Transverse colon (tissue), 4 donors: ENCODE results near the gene DGCR6. TPM values are rescaled to one million over a fixed set of nuclear protein-coding genes. Genes with fewer than 3 reads are reported as not detected.
"Not testable (repeated sequence)": the region's sequence is repeated elsewhere in the genome, so short reads cannot be mapped to it uniquely, and the experiment has no call there.

Experiments
- DNase-seq: peaks from one replicate; pipeline ENCODE4 v3.0.0-alpha.2; 2019
- H3K27ac ChIP-seq, 4 donors: fragments of 200-600 bp; sonication (generic); 2 replicates each; pipeline ENCODE4 v1.5.1; 2016 to 2018; ENCODE audit warnings: inconsistent platforms in 4 of 4
- H3K27me3 ChIP-seq: fragments of 200-600 bp; sonication (generic); 2 replicates; pipeline ENCODE4 v1.5.1; 2017; ENCODE audit warnings: inconsistent platforms
- H3K36me3 ChIP-seq, 4 donors: fragments of 200-600 bp; sonication (generic); 2 replicates each; pipeline ENCODE4 v1.5.1; 2017 to 2019; ENCODE audit warnings: inconsistent platforms in 4 of 4
- H3K4me1 ChIP-seq, 4 donors: fragments of 200-600 bp; sonication (generic); 2 replicates each; pipeline ENCODE4 v1.5.1; 2017 to 2020; ENCODE audit warnings: inconsistent platforms in 4 of 4
- H3K4me3 ChIP-seq, 4 donors: fragments of 200-600 bp; sonication (generic); 1 replicate in 1 of 4; 2 replicates in 3 of 4; pipeline versions ENCODE4 v1.5.1 to v1.6.1; 2017 to 2019; ENCODE audit warnings: inconsistent platforms in 4 of 4
- H3K9me3 ChIP-seq, 2 donors: fragments of 200-600 bp; sonication (generic); 2 replicates each; pipeline ENCODE4 v1.5.1; 2017 to 2019; ENCODE audit warnings: inconsistent platforms in 2 of 2
- CTCF ChIP-seq, 5 experiments: fragments of 200-600 bp in 3 of 5; fragments of 450-650 bp in 2 of 5; sonication (generic) in 3 of 5; IDR thresholded peaks; 1 replicate in 2 of 5; 2 replicates in 3 of 5; pipeline ENCODE4 v1.5.1; 2016 to 2017; ENCODE audit warnings: antibody characterized with exemption in 5 of 5, inconsistent platforms in 3 of 5, mild to moderate bottlenecking in 2 of 5, moderate library complexity in 1 of 5
- EP300 ChIP-seq: sonication (generic); formaldehyde crosslinking; IDR thresholded peaks from one replicate; pipeline ENCODE4 v1.6.1; 2017; ENCODE audit warnings: antibody characterized with exemption, low read depth
- POLR2A ChIP-seq: fragments of 450-650 bp; IDR thresholded peaks from one replicate; pipeline ENCODE4 v1.6.1; 2016; ENCODE audit warnings: antibody characterized with exemption, mild to moderate bottlenecking, moderate library complexity
- POLR2AphosphoS5 ChIP-seq, 3 donors: sonication (generic); formaldehyde crosslinking; IDR thresholded peaks; one replicate each; pipeline ENCODE4 v1.6.1; 2016; ENCODE audit warnings: antibody characterized with exemption in 3 of 3
- WGBS, 2 donors: methylation state at CpG; one replicate each; pipeline ENCODE4 v1.1.5; 2018; ENCODE audit warnings: low coverage in 1 of 2; 5-methylcytosine and 5-hydroxymethylcytosine counted together
- in situ Hi-C, 4 donors: fragments of 200-750 bp; cut with MboI; loops; one replicate each; pipeline versions ENCODE4 v1.15.0 to v1.15.1; 2017; ENCODE audit warnings: low sequenced_read_pairs in 3 of 4, low pct_ligation_motif_present in 1 of 4, low pct_unique_long_range_greater_than_20kb in 1 of 4
- intact Hi-C: fragments of 100-400 bp; cut with DNase I; formaldehyde crosslinking; loops from one replicate; pipeline ENCODE4 v1.15.1; 2023; ENCODE audit warnings: low total_unique reads
- total RNA-seq, 4 donors: library from RNA; depleted of rRNA; stranded (reverse); fragments of >200 nt; gene quantifications; one replicate each; pipeline ENCODE4 v1.1.0, GENCODE V29; 2016

Gene DGCR6
- total RNA-seq, 4 donors from 2014 or later: 0.79 to 3.4 (median 1.5) TPM; not detected in 1

GRCh38 chr22:18931905-18932652 is 26.0 kb downstream of the DGCR6 start:
- no peaks in the 10 kb centered on the region for H3K36me3 ChIP-seq
- in situ Hi-C loops: no loop called here

GRCh38 chr22:18933914-18934313 is 27.8 kb downstream of the DGCR6 start:
- Histone ChIP-seq H3K4me1 (no peaks in the 10 kb centered on the region), H3K9me3 (no peaks in the 10 kb centered on the region), H3K4me3 (no peak overlapping the region), H3K27me3 (no peaks in the 10 kb centered on the region), H3K27ac (no peak overlapping the region), H3K36me3 (no peaks in the 10 kb centered on the region)
- no peak for DNase-seq
- WGBS, 2 donors: no CpG with 5 or more reads among the region's 7 CpGs
- in situ Hi-C loops: no loop called here
- TF ChIP-seq EP300 (no peak), POLR2AphosphoS5 (IDR thresholded peaks at IDR 0.05) (no peak), CTCF (IDR thresholded peaks at IDR 0.05) (no peak), POLR2A (no peak)
- intact Hi-C loops: no loop called here

More at GRCh38 chr22:18931905-18932652, 26.0 kb downstream of the DGCR6 start:
- no CpG with 5 or more reads among the region's 16 CpGs for WGBS, 2 donors
- no peak overlapping the region for H3K27ac ChIP-seq
- no peaks in the 10 kb centered on the region for H3K4me1 ChIP-seq
- no peaks in the 10 kb centered on the region for H3K9me3 ChIP-seq
- intact Hi-C loops: no loop called here
- no peaks in the 10 kb centered on the region for H3K27me3 ChIP-seq
- TF ChIP-seq POLR2AphosphoS5 (IDR thresholded peaks at IDR 0.05): no peak
- no peak for TF ChIP-seq CTCF (IDR thresholded peaks at IDR 0.05)
- TF ChIP-seq POLR2A: no peak
- TF ChIP-seq EP300: no peak
- DNase-seq: no peak
- H3K4me3 ChIP-seq: no peak overlapping the region

DNA sequence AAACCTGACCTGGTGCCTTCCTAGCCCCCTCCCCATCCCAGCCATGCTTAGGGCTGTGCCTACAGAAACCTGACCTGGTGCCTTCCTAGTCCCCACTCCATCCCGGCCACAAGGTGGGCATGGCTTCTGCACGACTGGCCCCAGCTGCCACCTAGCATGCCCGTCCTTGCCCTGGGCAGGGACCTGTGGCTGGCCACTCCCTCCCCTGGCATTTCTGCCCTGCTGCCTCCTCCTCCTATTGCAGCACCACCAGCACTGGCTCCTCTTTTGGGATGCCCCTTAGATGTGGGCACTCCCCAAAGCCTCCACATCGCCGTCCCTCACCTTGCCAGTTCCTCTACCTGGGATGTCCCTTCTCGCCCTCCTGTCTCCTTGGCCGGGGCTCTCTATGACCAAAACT is 28.6 kb downstream of the DGCR6 start:
- H3K4me1 ChIP-seq, H3K36me3 ChIP-seq, H3K27me3 ChIP-seq, H3K4me3 ChIP-seq, intact Hi-C loops, H3K9me3 ChIP-seq, H3K27ac ChIP-seq, DNase-seq, in situ Hi-C loops: not testable (repeated sequence)
- WGBS, 2 donors: no CpG with 5 or more reads among the region's 7 CpGs

GRCh38 chr22:18935889-18936529 is 29.9 kb downstream of the DGCR6 start, which contains the start of gene PRODH:
Gene PRODH (minus strand): TSS chr22:18936293. CDS start chr22:18936287, 6 bp downstream.
- no CpG with 5 or more reads among the region's 67 CpGs for WGBS, 2 donors
- Histone ChIP-seq H3K9me3 (no peaks in the 10 kb centered on the region), H3K4me3 (no peak within 1 kb of the TSS), H3K36me3 (no peaks in the 10 kb centered on the region), H3K27ac (no peak within 1 kb of the TSS), H3K27me3 (no peaks in the 10 kb centered on the region), H3K4me1 (no peaks in the 10 kb centered on the region)
- TF ChIP-seq POLR2AphosphoS5 (IDR thresholded peaks at IDR 0.05): no peak
- no peak for TF ChIP-seq POLR2A
- no peak for TF ChIP-seq EP300
- TF ChIP-seq CTCF (IDR thresholded peaks at IDR 0.05): no peak
- no peak for DNase-seq
- intact Hi-C loops (no loop called here), in situ Hi-C loops (no loop called here)

- H3K27ac ChIP-seq, H3K36me3 ChIP-seq, intact Hi-C loops, H3K4me3 ChIP-seq, H3K4me1 ChIP-seq, in situ Hi-C loops, DNase-seq, H3K27me3 ChIP-seq, H3K9me3 ChIP-seq: not testable (repeated sequence)
- WGBS, 2 donors: 17% methylated on average over 5 of the region's 8 CpGs; no CpG with 5 or more reads in 1 of the 2 donors
Observed at GRCh38 chr22:18938691-18939090, 32.6 kb downstream of the DGCR6 start.

DNA sequence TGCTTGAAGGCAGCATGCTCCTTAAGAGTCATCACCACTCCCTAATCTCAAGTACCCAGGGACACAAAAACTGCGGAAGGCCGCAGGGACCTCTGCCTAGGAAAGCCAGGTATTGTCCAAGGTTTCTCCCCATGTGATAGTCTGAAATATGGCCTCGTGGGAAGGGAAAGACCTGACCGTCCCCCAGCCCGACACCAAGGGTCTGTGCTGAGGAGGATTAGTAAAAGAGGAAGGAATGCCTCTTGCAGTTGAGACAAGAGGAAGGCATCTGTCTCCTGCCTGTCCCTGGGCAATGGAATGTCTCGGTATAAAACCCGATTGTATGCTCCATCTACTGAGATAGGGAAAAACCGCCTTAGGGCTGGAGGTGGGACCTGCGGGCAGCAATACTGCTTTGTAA is 41.0 kb downstream of the DGCR6 start:
- H3K27ac ChIP-seq, H3K4me1 ChIP-seq, DNase-seq, intact Hi-C loops, H3K4me3 ChIP-seq, H3K36me3 ChIP-seq, in situ Hi-C loops, H3K9me3 ChIP-seq: not testable (repeated sequence)
- H3K27me3 ChIP-seq: peaks cover 35% of the 10 kb centered on the region
- 41% methylated on average over 5 of the region's 9 CpGs; no CpG with 5 or more reads in 1 of the 2 donors for WGBS, 2 donors
